Activated CD4-positive, alpha-beta T cell treated with anti-CD3 and anti-CD28 coated beads, Interleukin-2, Interleukin-4, amounts not matched to agents 100 ng/mL and 50 ng/mL, durations not matched to agents 16 hours and 8 hours (primary cell): ENCODE data around the gene FLAD1.
A peak's percentile ranks its signal among the peaks of the same experiment; 100 is the strongest.

Experiments
- DNase-seq: peaks from one replicate; pipeline ENCODE4 v3.0.0-alpha.2; 2020; ENCODE audit warnings: low spot score

FLAD1 gene

GRCh38 chr1:154982897-154983648, at the start of gene FLAD1:
Gene FLAD1, plus strand, starts transcription at chr1:154983344. Its CDS starts 351 bp downstream, at chr1:154983695.
- peak; percentile 100 for DNase-seq

GRCh38 chr1:154934358-154934948, 48.7 kb upstream of the FLAD1 start:
- no peak for DNase-seq

- no peak for DNase-seq
Measured at GRCh38 chr1:154935749-154936554, 47.2 kb upstream of the FLAD1 start.

- DNase-seq: peak; percentile 95
Measured at GRCh38 chr1:154936555-154937084, 46.5 kb upstream of the FLAD1 start, which contains the start of gene PMVK. Gene PMVK, minus strand, starts transcription at chr1:154936719. Its CDS starts 34 bp downstream, at chr1:154936685.

- peak; percentile 92 for DNase-seq
Measured at GRCh38 chr1:154937085-154937987, 45.8 kb upstream of the FLAD1 start.

GRCh38 chr1:154937988-154938386, 45.2 kb upstream of the FLAD1 start:
- DNase-seq: no peak

- no peak for DNase-seq
Measured at GRCh38 chr1:154938604-154939399, 44.3 kb upstream of the FLAD1 start.

GRCh38 chr1:154940213-154940560, 43.0 kb upstream of the FLAD1 start:
- no peak for DNase-seq

- DNase-seq: peak; percentile 62
Measured at GRCh38 chr1:154940651-154941194, 42.4 kb upstream of the FLAD1 start.

GRCh38 chr1:154941333-154942013, 41.7 kb upstream of the FLAD1 start:
- DNase-seq: no peak

GRCh38 chr1:154943649-154944400, 39.3 kb upstream of the FLAD1 start:
- DNase-seq: peak; percentile 53

- DNase-seq: no peak
Measured at GRCh38 chr1:154944401-154945159, 38.6 kb upstream of the FLAD1 start.

- no peak for DNase-seq
Measured at GRCh38 chr1:154945160-154945961, 37.8 kb upstream of the FLAD1 start.

- DNase-seq: no peak
Measured at GRCh38 chr1:154945962-154946850, 36.9 kb upstream of the FLAD1 start.

GRCh38 chr1:154948079-154948478, 35.1 kb upstream of the FLAD1 start:
- DNase-seq: no peak

GRCh38 chr1:154951901-154952657, 31.1 kb upstream of the FLAD1 start:
- no peak for DNase-seq
